Left lung (tissue), 10 donors: Measurements from ENCODE around the gene ZNF410. TPM values are rescaled to one million over a fixed set of nuclear protein-coding genes. Genes with fewer than 3 reads are reported as not detected.

Experiments used
- ATAC-seq: fragments of 200-7000 bp; cut with Tn5 transposase; one replicate; pipeline ENCODE4 v1.9.1; 2020; ENCODE audit warnings: moderate library complexity
- DNase-seq, 4 donors: peaks; one replicate each; pipeline ENCODE4 v3.0.0-alpha.2; 2013 to 2020
- H3K27ac ChIP-seq, 2 donors: fragments of 200-600 bp; sonication (generic) in 1 of 2; one replicate each; pipeline versions ENCODE4 v1.5.0 to v1.8.0; 2020 to 2021
- H3K27me3 ChIP-seq, 2 donors: fragments of 200-600 bp; sonication (generic) in 1 of 2; one replicate each; pipeline versions ENCODE4 v1.5.0 to v1.8.0; 2020 to 2021
- H3K36me3 ChIP-seq, 2 donors: fragments of 200-600 bp; sonication (generic) in 1 of 2; one replicate each; pipeline versions ENCODE4 v1.5.0 to v1.8.0; 2020 to 2021
- H3K4me1 ChIP-seq, 2 donors: fragments of 200-600 bp; one replicate each; pipeline ENCODE4 v1.8.0; 2021
- H3K4me3 ChIP-seq, 2 donors: fragments of 200-600 bp; sonication (generic) in 1 of 2; one replicate each; pipeline versions ENCODE4 v1.5.0 to v1.8.0; 2020 to 2021; ENCODE audit warnings: mild to moderate bottlenecking in 1 of 2
- H3K9me3 ChIP-seq, 2 donors: fragments of 200-600 bp; sonication (generic) in 1 of 2; one replicate each; pipeline versions ENCODE4 v1.5.0 to v1.8.0; 2020 to 2021
- intact Hi-C, 2 donors: fragments of 100-400 bp; cut with DNase I; formaldehyde crosslinking; loops; one replicate each; pipeline versions ENCODE4 v1.11.2 to v1.14.2; 2022
- polyA plus RNA-seq, 6 donors: library from polyadenylated mRNA; unstranded; fragments of 120-200 nt; gene quantifications; one replicate each; pipeline ENCODE4 v1.2.1, GENCODE V29; 2013; ENCODE audit not compliant: insufficient read length in 6 of 6
- total RNA-seq, 2 donors: library from RNA; stranded (reverse); fragmentation: NEBNext Ultra II Directional; extraction: Animal tissue kit (Norgen Biotek cat#: 25700); gene quantifications; one replicate each; pipeline ENCODE4 v1.2.1, GENCODE V29; 2021
- TF ChIP-seq, protein P1 (sequence below), 2 donors: fragments of 200-600 bp; sonication (generic) in 1 of 2; IDR thresholded peaks; one replicate each; pipeline versions ENCODE4 v1.5.0 to v1.8.0; 2021; ENCODE audit warnings: antibody characterized with exemption in 2 of 2
- donor health status: DM: no; HTN: yes; CAD: no.
- donor health status: DM: no; HTN: no; CAD: no.

ZNF410 gene
- total and polyA plus RNA-seq, 8 donors, result 38.7 to 55.6 (median 50.4) TPM

DNA sequence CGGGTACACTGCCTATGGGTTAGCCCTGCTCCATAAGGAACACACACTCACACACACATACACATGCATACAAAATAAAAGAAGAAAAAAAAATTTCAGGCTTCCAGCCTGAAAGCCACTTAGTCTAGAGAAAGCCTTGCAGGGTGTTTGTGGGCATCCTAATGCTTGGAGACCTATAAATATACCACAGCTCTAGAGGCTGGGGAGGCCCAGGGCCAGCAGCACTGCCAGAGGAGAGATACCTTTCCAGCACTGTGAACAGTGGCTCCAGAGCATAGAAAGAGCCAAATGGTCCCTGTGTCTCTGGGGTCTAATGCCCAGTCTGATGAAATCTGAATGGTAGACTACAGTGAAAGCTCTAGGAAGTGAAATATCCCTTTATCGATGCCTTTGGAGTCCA, 50.4 kb downstream of the ZNF410 start:
- peaks cover 0 to under 1% of the 10 kb centered on the region in 2 donors for H3K4me1 ChIP-seq
- no peak overlapping the region for H3K4me3 ChIP-seq
- no peak for ATAC-seq
- H3K27ac ChIP-seq, result no peak overlapping the region
- TF ChIP-seq, protein P1, sequence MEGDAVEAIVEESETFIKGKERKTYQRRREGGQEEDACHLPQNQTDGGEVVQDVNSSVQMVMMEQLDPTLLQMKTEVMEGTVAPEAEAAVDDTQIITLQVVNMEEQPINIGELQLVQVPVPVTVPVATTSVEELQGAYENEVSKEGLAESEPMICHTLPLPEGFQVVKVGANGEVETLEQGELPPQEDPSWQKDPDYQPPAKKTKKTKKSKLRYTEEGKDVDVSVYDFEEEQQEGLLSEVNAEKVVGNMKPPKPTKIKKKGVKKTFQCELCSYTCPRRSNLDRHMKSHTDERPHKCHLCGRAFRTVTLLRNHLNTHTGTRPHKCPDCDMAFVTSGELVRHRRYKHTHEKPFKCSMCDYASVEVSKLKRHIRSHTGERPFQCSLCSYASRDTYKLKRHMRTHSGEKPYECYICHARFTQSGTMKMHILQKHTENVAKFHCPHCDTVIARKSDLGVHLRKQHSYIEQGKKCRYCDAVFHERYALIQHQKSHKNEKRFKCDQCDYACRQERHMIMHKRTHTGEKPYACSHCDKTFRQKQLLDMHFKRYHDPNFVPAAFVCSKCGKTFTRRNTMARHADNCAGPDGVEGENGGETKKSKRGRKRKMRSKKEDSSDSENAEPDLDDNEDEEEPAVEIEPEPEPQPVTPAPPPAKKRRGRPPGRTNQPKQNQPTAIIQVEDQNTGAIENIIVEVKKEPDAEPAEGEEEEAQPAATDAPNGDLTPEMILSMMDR (IDR thresholded peaks at IDR 0.05), result no peak
- intact Hi-C loops, result no loop called here
- H3K9me3 ChIP-seq, result no peaks in the 10 kb centered on the region
- no peaks in the 10 kb centered on the region for H3K27me3 ChIP-seq
- H3K36me3 ChIP-seq, result peaks cover 0 to 58% of the 10 kb centered on the region in 2 donors
- no peak for DNase-seq

DNA sequence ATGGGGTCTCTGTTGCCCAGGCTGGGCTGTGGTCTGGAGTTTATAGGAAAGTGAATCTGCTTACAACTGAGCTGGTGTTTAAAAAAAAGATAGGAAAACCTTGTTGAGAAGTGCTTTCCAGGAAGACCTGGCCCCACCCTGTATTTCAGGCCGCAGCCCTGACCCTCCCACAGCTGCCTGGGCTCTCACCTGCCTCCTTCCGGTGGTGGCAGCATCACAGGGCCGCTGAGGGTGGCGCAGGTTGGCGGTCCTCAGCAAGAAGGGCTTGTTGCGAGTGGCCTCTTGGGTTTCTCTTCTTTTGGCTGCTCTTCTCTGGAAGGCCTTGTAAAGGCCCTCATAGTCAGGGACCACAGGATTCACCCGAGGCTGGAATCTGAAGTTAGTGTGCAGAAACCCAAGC, 55.5 kb downstream of the ZNF410 start:
- DNase-seq (no peak), ATAC-seq (no peak)
- peaks cover 8 to 23% of the 10 kb centered on the region in 2 donors for H3K4me1 ChIP-seq
- peak overlapping the region in 1 of 2 donors; percentile 65 for H3K27ac ChIP-seq
- intact Hi-C loops, result no loop called here
- no peak overlapping the region for H3K4me3 ChIP-seq
- no peaks in the 10 kb centered on the region for H3K27me3 ChIP-seq
- peaks cover 0 to 21% of the 10 kb centered on the region in 2 donors for H3K36me3 ChIP-seq
- TF ChIP-seq, protein P1 (IDR thresholded peaks at IDR 0.05), result no peak
- H3K9me3 ChIP-seq, result no peaks in the 10 kb centered on the region

DNA sequence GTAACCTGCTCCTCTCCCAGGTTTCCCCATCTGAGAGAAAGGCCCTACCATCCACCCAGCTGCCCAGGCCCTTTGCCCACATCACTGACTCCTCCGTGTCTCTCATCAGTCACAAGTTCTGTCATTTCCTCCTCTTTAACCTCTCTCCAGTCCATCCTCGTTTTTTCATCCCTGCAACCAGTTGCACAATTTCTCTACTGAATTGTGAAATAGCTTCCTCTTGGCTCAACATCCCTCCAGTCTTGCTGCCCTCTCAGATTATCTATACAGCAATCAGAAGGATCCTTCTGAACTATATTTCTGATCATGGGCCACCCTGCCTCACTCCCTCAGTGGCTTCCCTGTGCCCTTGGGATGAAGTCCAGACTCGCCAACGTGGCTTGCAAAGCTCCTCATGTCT, 56.4 kb downstream of the ZNF410 start:
- H3K27ac ChIP-seq, result peak overlapping the region in 1 of 2 donors; percentile 65
- TF ChIP-seq, protein P1 (IDR thresholded peaks at IDR 0.05), result no peak

DNA sequence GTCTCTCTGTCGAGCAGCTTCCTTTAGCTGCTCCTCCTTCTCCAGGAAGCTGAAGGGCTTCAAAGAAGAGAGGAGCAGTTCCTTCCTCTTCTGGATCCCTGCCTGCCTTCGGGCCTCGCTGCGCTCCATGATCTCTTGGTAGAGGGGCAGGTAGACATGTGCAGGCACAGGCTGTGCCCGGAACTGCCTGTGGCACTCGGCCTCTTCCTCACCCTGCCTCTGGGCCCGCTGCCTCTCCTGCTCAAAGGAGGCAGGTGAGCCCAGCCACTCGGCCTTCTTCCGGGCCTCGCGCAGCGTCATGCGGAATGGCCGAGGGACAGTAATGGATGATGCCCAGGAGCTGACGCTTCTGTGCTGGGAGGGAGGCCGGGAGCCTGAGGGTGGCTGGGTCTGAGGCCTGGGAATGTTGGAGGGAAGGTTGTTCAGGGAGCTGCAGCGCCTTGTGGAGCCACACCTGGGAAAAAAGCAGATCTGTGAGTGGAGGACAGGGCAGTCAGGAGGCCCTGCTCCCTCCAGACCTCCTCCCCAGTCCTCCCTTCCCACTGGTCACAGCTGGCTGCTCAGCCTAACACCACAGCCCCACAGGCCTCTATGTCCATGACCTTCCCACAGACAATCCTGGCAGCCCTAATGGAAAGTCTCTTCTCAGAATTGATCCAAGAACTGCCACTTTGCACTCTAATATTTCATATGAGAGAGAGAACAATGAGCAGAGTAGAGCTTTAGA, 57.9 kb downstream of the ZNF410 start:
- peak in 1 of 4 donors; percentile 76 for DNase-seq
- H3K9me3 ChIP-seq, result no peaks in the 10 kb centered on the region

More for the DNA sequence above, 56.4 kb downstream of the ZNF410 start:
- no peaks in the 10 kb centered on the region for H3K27me3 ChIP-seq
- peaks cover 0 to 14% of the 10 kb centered on the region in 2 donors for H3K36me3 ChIP-seq
- no peak overlapping the region for H3K4me3 ChIP-seq
- ATAC-seq (peak; percentile 68), DNase-seq (peak in 2 of 4 donors; percentile 50 to 69)
- intact Hi-C loops, result no loop called here
- H3K4me1 ChIP-seq, result peaks cover 8 to 23% of the 10 kb centered on the region in 2 donors
- no peaks in the 10 kb centered on the region for H3K9me3 ChIP-seq

DNA sequence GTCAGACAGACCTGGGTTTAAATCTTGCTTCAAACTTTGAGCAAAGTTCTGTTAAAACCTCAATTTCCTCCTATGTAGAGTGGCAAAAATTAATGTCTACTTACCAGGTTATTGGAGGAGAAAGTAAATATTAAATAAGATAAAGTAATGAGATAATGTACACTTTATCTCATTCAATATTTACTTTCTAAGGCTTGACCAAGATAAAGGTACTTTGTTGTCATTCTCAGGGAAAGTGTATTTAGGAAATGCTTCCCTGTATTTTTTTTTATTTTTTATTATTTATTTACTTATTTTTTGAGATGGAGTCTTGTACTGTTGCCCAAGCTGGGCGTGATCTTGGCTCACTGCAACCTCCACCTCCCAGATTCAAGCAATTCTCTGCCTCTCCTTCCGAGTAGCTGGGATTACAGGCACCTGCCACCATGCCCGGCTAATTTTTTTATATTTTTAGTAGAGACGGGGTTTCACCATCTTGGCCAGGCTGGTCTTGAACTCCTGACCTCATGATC, 58.6 kb downstream of the ZNF410 start:
- H3K27ac ChIP-seq, result no peak overlapping the region
- intact Hi-C loops, result no loop called here

More for the DNA sequence above, 57.9 kb downstream of the ZNF410 start:
- no peaks in the 10 kb centered on the region for H3K27me3 ChIP-seq
- no peak overlapping the region for H3K4me3 ChIP-seq
- intact Hi-C loops, result no loop called here
- TF ChIP-seq, protein P1 (IDR thresholded peaks at IDR 0.05), result no peak
- ATAC-seq, result peak; percentile 25
- no peak overlapping the region for H3K27ac ChIP-seq
- H3K4me1 ChIP-seq, result peaks cover 8 to 29% of the 10 kb centered on the region in 2 donors
- peaks cover 0 to 14% of the 10 kb centered on the region in 2 donors for H3K36me3 ChIP-seq

More for the DNA sequence above, 58.6 kb downstream of the ZNF410 start:
- Histone ChIP-seq H3K4me3 (no peak overlapping the region), H3K36me3 (peaks cover 0 to 12% of the 10 kb centered on the region in 2 donors), H3K9me3 (no peaks in the 10 kb centered on the region), H3K4me1 (peaks cover 8 to 29% of the 10 kb centered on the region in 2 donors), H3K27me3 (no peaks in the 10 kb centered on the region)
- TF ChIP-seq, protein P1 (IDR thresholded peaks at IDR 0.05), result no peak
- ATAC-seq (peak; percentile 1), DNase-seq (no peak)
